HG03571 (cell line): ENCODE data around the gene ZDHHC7.
A peak's percentile ranks its signal among the peaks of the same experiment; 100 is the strongest.

Experiments used
- ATAC-seq: cut with Tn5 transposase; IDR thresholded peaks from one replicate; pipeline ENCODE4 v1.9.1; 2021; ENCODE audit not compliant: unreplicated experiment

Gene ZDHHC7

DNA sequence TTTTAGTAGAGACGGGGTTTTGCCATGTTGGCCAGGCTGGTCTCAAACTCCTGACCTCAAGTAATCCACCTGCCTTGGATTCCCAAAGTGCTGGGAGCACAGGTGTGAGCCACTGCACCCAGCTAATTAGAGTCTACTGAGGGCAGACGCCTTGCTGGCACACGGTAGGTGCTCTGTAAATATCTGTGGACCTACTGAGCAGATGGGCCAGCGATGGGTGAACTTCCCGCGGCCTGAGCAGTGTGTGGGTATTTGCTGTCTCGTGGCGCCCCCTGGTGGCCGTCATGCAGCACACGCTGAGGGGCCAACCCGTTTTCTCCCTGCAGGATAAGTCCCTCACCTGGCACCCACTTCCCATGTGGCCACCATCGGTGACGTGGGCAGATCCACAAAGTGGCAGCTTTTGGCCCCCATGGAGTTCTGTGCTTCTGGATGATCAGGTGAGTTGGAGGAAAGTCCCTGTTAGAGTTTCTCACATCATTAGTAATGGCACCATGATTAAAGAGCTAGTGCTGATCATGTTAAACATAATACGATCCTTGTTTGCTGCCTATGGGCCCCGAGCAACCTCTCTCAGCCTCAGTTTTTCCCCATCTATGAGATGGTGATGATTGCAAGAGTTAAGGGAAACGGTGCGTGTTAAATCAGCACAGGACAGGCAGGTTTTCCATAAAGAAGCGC, 40.7 kb downstream of the ZDHHC7 start:
- ATAC-seq, result peak; percentile 64

DNA sequence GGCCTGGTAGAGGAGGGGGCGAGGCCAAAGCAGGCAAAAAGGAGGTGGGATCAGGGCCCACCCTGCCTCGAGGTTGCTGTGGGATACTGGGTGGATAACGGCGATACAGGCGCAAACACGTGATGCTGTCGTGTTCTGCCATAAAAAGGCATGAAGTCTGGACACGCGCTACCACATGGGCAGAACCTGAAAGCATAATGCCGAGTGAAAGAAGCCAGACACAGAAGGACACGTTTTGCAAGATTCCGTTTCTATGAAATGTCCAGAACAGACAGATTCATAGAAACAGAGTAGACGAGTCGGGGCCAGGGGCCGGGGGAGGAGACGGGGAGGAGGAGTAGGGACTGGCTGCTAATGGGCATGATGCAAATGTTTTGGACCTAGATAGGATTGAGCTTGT, 43.5 kb downstream of the ZDHHC7 start:
- no peak for ATAC-seq

DNA sequence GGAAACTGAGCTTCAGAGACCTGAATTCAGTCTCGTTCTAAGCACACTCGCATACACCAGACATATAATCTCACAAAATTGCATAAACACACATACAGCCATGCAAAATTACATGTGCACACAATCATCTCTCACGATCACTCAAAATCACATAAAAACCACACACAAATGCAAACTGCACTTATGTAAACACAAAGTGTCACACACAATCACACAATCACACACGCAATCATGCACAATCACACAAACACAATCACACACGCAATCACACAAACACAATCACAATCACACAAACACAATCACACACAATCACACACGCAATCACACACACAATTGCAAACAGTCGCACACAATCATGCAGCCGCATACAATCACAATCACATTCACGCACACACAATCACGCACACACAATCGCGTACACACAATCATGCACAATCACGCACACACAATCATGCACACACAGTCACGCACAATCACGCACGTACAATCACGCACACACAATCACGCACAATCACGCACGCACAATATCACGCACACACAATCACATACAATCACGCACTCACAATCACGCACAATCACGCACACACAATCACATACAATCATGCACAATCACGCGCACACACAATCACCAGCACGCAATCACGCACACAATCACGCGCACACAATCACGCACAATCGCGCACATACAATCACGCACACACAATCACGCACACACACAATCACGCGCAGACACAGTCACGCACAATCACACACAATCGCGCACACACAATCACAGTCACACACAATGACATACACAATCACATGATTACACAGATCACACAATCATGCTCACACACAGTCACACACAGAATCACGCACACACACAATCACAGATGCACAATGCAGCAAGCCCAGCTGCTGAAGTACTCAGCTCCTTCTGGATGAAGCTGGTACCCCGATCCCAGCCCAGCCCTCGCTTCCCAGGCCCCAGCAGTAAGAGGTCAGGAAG, 45.6 kb downstream of the ZDHHC7 start:
- ATAC-seq, result no peak

DNA sequence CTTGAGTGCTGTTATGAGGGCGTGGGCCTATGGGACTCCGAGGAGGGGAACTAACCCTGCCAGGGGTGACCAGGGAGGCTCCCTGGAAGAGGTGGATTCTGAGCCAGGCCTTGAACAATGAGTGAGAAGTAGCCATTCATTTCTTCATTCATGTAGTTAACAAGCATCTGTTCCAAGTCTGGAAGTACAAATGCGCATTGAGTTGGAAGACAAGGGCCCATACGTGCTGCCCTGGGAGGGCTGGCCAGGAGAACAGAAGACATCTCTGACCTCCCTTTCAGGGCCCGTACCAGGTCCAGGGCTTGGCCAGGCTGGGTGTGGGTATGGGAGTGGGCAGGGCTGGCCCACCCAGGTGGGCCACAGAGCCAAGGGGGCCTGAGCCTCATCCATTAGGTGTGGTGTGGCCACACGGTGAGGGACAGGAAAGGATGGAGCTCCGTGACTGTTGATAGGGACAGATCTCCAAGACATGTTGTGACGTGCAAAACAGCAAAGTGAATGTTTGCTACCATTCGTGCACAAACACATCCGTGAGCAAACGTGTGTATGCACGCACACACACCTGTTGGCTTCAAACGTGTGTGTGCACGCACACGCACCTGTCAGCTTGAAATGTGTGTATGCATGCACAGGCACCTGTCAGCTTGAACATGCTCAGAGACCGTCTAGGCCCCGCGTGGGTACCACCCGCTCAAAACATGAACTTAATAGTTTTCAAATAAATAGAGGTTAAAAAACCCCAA, 46.8 kb downstream of the ZDHHC7 start:
- no peak for ATAC-seq

DNA sequence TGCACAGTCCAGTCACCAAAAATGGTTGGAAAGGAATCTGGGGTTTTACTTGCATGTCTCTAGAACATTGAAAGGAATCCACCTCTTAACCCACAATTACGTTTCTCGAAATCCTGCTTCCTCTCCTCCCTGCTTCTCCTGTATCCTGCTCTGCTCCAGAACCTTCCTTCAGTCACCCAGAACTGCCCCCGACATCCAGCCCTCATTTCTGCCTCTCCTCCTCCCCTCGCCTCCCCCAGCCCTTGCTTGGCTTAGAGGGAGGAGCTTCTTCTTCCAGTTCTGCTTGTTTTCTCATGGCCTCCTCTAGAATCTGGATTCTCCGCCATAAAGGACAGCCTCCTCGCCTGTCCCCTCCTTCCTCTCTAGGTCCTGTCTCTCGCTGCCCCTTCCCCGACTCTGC, 48.3 kb downstream of the ZDHHC7 start:
- no peak for ATAC-seq

DNA sequence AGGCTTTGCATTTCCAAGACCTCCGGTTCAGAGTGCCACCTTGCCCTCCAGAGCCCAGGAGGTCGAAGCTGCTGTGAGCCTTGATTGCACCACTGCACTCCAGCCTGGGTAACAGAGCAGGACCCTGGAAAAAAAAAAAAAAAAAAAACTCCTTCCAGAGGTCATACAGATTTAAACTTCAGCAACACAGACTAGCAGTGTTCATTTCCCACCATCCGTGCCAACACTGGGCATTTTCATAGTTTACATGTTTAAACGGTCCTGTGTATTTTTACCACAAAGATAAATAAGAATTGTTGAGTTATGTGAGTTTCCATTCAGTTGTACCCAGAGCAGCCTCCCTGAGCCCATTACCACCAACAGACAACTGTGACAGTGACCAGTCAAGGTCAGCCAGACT, 50.4 kb downstream of the ZDHHC7 start:
- no peak for ATAC-seq

DNA sequence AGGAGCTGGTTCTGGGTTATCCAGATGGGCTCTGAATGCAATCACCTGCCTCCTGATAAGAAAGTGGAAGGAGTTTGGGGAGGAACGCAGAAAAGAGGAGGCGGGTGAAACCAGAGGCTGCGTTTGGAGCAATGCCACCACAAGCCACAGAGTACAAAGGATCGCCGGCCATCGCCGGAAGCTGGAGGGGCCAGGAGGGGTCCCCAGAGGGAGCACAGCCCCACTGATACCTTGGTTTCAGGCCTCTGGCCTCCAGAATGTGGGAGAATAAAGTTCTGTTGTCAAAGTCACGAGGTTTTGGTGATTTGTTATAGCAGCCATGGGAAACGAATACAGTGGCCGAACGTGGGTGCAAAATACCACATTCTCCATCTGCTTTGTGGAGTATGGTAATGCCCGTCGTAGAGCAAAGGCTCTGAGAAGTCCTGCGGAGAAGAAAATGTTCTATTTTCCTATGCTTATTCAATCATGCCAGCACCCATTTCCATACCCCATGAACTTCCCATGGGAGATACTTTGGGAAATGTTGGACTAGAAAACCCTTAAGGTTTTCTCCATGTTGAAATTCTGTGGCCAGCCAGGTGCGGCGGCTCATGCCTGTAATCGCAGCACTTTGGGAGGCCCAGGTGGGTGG, 51.4 kb downstream of the ZDHHC7 start:
- no peak for ATAC-seq

DNA sequence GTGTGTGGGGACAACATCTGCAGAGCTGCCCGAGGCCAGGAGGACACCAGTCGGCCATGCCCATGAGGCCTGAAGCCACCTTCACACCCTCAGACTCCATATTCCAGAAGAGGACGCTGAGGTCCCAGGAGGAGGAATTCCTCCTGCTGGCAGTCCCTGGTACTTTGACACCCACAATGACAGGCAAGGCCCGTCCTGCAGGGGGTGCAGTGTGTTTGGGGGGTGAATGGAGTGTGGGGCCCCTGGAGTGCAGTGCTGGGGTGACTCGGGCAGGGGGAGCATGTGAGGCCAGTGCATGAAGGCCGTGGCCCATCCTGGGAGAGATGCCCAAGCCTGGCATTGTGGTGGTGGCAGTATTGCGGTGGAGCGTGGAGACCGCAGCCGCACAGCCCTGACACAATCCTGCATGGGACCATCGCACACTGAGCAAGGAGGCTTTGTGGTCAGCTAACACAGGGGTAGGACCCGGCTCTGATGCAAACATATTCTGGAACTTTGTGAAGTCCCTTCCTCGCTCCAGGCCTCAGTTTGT, 52.2 kb downstream of the ZDHHC7 start:
- no peak for ATAC-seq

DNA sequence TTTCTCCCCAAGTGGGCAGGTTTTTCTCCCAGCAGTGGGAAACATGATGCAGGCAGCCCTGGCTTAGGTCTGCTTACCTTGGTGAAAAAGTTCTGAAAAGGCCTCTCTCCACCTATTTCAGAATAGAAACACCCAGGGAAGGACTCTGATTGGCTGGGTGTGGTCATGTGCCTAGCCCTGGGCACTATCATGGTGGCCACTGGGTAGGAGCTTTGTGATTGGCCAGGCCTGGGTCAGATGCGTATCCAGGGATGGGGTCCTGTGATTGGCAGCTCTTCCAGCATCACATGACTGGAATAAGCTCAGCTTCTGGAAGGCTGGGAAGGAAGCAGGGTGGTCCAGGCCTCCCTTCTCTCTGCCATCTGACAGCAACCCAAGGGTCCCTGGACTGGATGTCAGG, 53.5 kb downstream of the ZDHHC7 start:
- ATAC-seq, result no peak

DNA sequence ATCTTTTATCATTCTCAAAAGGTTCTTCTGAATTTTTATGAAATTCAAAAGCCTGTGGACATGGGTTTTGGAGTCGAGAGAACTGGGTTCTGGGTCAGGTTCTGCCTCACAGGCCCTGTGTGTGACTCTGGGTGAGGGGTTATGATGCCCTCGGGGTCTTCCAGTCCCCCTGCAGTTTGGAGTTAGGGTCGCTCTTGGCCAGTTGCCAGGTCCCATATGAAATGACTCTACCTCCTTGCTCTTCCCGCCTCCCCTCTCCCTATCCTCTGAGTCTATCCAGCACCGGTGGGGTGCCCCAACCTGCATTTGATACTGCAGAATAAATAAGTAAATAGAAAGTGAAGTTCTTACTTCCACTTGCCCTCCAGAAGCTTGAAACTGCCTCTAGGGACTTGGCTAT, 54.1 kb downstream of the ZDHHC7 start:
- no peak for ATAC-seq

DNA sequence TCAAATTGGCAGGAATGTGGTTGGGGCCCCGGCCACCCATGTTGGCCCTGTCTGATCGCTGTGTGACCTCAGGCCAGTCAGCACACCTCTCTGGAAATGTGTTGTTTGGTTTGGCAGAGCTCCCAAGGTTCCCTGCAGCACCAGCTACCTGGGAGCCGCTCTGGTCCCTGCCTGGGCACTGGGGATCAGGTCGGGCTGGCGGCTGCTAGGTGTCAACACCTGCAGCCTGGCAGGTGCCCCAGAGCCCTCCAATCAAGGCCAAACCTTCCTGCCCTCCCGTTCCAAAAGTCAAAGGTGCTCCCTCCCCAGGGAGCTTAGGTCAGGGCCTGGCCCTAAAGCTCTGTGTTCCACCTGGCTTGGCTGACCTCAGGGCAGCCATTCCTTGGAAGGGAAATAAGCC, 55.9 kb downstream of the ZDHHC7 start:
- no peak for ATAC-seq

DNA sequence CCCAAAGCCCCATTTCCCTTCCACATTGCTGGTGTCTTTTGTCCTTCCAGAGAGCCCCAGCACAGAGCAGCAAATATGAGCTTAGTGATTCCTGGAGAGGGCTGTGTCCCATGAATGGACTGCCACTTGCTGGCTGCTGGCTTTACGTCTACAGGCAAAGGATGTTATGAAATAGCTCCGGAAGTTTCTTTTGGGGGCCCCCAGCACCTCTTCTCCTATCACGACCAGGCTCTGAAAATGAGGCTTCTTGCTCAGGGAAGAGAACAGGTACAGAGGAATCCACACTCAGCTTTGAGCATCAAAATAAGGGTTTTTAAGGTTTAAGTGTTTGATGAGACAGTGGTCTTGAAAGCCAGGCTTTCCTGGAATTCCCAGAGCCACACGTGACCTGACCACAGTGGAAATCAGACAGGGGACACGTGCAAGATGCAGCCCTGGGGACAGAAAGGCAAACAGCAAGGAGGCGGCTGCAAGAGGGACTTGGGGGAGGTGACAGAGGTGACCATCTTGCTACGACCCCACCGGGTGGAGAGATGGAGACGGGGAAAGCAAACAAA, 58.1 kb downstream of the ZDHHC7 start:
- ATAC-seq, result no peak

DNA sequence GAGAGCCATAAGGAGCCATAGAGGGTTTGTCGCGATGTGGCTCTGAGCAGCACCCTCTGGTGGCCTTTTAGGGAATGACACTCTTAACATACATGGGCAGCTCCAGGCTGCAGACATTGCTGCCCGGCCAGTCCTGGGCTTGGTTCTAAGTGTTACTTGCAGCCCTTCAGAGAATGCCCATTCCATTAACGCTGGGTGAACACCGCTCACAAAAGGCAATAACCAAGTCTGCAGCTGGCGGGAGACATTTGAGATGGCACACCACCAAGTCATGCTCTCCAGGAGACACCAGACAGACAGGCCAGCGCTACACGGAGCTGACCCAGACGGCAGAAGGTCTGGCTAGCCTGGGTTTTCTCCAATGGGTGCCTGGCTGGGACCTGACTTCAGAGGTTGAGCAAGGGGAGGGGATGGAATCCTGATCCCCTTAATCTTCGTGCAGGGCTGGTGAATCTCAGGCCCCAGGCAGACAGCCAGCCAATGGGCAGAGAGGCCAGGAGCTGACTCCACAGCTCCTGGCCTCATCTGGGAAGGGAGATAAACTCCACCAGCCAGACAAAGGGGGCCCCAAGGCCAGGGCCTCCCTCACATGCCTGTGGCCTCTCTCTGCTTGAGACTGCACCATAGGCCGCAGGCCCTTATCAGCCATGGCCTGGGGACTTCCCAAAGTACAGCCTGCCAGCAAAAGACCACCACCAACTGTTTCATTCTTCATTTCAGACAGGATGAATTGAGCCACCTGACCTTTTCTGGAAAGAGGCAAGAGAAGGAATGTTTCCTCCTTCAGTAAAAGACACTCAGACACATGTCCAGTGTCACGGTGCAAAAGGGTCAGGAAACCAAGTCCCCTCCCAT, 58.8 kb downstream of the ZDHHC7 start:
- ATAC-seq, result no peak

DNA sequence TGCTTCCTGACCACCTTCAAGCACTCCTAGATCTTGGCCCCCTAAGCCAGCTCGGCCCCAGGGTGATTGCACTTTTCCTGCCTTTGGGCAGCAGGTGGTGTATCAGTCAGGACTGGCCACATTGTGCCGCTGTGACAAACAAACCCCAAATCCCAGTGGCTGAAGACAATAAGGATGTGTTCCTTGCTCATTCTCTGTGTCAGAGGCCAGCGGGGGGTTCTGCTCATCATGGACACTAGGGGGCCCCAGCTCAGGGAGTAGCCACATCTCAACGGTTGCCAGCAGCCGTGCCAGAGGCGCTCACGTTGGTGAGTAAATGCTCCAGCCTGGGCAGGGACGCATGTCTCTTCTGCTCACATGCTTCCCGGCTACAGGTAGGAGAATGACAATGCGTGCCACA, 60.4 kb downstream of the ZDHHC7 start:
- ATAC-seq, result no peak

DNA sequence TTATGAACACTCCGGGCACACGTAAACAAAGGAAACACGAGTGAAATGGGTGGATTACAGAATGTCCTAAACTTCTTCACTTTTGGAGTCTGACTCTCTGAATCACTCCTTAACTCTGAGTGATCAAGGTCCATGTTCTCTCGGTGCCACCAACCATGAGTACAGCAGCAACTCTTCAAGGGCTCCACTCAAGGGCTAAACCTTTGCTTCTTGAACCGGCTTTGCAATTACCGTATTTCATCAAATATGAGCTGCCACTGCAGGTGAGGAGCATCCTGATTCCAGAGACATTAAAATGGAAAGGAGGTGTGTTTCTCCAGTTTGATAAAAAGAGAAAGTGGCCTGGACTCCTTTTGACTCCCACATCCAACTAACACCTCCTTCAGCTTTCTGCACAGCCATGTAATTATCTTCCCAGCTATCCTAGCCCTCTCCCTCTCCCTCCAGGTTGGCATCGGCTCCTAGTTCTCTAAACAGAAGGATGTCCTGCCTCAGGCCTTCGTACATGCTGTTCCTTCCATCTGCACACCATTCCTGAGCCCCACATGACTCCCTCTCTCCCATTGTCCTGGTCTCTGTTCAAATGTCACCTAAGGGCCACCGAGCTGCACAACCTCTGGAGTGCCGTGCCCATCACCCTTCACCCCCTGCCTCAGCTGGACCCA, 61.4 kb downstream of the ZDHHC7 start:
- ATAC-seq, result no peak

DNA sequence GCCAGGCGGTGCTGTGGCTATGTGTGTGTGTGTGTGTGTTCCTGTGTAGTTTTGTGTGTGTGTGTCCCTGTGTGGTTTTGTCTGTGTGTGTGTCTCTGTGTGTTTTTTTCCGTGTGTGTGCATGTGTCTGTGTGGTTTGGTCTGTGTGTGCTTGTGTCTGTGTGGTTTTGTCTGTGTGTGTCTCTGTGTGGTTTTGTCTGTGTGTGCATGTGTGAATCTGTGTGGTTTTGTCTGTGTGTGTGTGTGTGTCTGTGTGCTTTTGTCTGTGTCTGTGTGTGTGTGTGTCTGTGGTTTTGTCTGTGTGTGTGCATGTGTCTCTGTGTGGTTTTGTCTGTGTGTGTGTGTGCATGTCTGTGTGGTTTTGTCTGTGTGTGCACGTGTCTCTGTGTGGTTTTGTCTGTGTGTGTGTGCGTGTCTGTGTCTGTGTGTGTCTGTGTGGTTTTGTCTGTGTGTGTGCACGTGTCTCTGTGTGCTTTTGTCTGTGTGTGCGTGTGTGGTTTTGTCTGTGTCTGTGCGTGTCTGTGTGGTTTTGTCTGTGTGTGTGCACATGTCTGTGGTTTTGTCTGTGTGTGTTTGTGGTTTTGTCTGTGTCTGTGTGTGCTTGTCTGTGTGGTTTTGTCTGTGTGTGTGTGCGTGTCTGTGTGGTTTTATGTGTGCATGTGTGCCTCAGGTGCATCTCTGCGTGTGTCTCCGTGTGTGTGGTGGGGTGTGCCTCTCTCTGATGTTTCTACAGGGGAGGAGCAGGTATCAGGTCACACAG, 62.3 kb downstream of the ZDHHC7 start:
- no peak for ATAC-seq

DNA sequence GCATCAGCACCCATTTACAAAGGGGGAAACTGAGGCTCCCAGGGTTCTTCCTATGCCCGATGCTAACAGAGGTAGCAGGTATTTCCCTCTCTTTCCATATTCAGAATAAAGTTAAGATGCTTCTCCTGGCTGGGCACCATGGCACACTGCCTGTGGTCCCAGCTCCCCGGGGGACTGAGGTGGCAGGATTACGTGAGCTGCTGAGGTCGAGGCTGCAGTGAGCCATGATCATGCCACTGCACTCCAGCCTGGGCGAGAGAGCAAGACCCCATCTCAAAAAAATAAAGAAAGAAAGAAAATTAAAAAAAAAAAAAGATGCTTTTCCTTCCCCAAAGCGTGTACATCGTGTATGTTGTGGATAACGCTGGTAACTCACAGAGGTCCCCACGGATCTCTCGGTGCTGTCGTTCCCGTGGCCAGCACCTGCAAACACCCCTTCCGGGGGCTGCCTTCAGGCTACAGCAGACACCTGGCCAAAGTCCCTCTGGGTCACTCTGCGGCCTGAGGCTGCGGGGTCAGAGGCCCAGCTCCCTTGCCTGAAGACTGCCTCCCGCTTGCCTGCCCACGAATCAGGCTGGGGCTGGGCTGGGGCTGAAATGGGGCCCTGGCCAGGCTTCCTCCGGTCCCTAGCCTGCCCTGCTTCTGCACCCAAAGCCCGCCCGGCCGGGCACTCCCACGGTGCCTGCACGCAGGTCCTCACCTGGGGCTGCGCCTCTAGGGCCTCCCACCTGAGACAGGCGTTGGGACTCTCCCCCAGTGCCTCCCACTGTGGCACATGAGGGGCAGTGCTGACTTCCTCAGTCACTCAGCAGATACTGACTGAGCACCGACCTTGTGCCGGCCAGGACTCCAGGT, 63.1 kb downstream of the ZDHHC7 start:
- no peak for ATAC-seq
